ENCODE results near the gene LFNG. TPM values are rescaled to one million over a fixed set of nuclear protein-coding genes. Genes with fewer than 3 reads are reported as not detected.

LFNG gene, protein sequence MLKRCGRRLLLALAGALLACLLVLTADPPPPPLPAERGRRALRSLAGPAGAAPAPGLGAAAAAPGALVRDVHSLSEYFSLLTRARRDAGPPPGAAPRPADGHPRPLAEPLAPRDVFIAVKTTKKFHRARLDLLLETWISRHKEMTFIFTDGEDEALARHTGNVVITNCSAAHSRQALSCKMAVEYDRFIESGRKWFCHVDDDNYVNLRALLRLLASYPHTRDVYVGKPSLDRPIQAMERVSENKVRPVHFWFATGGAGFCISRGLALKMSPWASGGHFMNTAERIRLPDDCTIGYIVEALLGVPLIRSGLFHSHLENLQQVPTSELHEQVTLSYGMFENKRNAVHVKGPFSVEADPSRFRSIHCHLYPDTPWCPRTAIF
- total RNA-seq: 16.0 to 19.0 TPM (median 16.3 TPM) in 3 replicates

DNA sequence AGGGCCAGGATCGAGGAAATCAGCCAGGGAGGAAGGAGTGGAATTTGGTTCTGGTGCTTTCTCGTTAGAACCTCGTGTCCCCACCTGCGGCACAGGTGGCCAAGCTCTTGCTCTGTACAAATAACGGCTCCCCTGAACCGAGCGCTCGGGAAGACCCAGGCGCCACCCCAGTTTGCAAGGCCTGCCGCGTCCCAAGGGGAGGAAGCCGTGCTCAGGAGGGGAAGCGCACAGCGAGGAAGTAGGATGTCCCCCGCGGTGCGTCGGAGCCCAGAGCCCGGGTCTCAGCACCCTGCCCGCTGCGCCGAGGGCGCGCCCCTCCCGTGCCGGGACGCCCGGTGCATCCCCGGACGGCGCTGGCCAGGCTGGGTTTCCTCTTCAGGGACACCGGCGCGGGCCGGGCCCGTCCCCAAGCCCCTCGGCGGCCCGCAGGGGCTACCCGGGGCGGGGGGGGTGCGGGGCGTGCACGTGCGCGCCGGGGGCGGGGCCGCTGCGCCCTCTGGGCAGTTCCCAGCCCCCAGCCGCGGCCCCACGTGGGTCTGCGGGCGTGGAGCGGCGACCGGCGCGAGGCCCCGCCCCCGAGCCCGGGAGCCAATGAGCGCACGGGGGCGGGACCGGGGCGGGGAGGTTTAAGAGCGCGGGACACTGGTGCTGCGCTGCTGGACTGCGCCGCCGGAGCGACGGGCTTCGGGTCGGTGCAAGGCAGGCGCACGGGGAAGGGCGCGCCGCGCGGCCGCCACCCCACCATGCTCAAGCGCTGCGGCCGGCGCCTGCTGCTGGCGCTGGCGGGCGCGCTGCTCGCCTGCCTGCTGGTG, at the start of gene LFNG:
TSS of gene LFNG (plus strand) at position 656 of the 812 bp plus-strand sequence. CDS start at position 744, 88 bp downstream.
- Mint-ChIP-seq H3K9me3 (no peaks in the 10 kb centered on the region), H3K36me3 (no peaks in the 10 kb centered on the region), H3K4me3 (peak within 1 kb of the TSS; percentile 86), H3K27ac (peak within 1 kb of the TSS; percentile 73), H3K27me3 (ENCODE audit: low read depth) (peaks cover 23% of the 10 kb centered on the region), H3K4me1 (peaks cover 57% of the 10 kb centered on the region)
- DNase-seq (ENCODE audit: low spot score in 2 of 2, unreplicated experiment in 2 of 2): peak; percentile 78 to 85
- TF ChIP-seq, protein P1, sequence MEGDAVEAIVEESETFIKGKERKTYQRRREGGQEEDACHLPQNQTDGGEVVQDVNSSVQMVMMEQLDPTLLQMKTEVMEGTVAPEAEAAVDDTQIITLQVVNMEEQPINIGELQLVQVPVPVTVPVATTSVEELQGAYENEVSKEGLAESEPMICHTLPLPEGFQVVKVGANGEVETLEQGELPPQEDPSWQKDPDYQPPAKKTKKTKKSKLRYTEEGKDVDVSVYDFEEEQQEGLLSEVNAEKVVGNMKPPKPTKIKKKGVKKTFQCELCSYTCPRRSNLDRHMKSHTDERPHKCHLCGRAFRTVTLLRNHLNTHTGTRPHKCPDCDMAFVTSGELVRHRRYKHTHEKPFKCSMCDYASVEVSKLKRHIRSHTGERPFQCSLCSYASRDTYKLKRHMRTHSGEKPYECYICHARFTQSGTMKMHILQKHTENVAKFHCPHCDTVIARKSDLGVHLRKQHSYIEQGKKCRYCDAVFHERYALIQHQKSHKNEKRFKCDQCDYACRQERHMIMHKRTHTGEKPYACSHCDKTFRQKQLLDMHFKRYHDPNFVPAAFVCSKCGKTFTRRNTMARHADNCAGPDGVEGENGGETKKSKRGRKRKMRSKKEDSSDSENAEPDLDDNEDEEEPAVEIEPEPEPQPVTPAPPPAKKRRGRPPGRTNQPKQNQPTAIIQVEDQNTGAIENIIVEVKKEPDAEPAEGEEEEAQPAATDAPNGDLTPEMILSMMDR (IDR thresholded peaks at IDR 0.05; ENCODE audit: unreplicated experiment): no peak

DNA sequence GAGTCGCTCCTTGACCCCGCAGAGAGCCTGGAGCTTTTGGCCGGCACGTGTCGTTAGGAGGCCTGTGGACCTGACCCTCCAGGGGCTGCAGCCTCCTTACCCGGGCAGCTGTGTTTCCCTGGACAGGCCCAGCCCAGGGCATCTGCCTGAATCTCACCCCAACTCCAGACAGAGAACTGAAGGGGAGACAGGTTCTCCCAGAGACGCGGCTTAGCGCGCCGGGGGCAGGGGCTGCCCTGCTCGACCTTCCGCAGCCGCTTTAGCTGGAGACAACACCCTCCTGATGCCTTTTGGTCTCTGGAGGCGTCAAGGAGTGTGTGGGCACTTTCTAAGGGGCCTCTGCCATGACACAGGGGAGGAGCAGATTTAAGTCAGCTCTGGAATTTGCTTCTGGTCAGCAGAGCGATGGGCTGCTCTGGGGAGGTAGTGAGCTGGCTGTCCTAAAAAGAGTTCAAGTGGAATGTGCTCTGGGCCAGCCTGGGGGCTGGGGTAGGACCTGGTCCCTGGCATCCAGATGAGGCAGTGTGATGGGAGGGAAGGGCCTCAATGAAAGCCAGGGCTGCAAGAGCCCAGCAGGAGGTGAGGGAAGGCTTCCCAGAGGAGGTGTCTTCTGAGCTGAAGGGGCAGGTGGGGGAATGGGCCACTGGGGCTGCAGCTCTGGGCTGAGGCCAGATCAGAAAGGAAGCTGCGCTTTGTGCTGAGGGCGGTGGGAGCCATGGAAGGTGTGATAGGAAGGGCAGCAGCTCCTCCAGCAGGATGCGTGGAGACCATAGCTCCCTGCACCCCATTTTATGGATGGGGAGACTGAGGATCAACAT, 49.2 kb upstream of the LFNG start:
- TF ChIP-seq, protein P1 (IDR thresholded peaks at IDR 0.05; ENCODE audit: unreplicated experiment): no peak
- Mint-ChIP-seq H3K4me1 (no peaks in the 10 kb centered on the region), H3K36me3 (no peaks in the 10 kb centered on the region), H3K27ac (no peak overlapping the region), H3K4me3 (no peak overlapping the region), H3K9me3 (no peaks in the 10 kb centered on the region), H3K27me3 (ENCODE audit: low read depth) (peaks cover 2% of the 10 kb centered on the region)
- DNase-seq (ENCODE audit: low spot score in 2 of 2, unreplicated experiment in 2 of 2): no peak

DNA sequence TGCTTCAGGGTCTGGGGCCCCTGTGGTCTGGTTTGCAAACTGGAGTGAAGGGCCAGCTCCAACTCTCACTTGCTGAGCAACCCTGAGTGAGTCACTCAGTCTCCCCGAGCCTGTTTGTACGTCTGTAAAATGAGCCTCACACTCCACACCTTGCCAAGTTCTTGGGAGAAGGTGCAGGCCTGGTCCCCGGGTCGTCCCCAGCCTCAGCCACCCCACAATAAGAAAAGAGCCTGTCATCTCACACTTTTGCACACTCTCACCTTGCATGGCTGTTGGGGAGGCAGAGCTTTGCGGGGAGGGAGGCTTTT, 48.6 kb upstream of the LFNG start:
- no peaks in the 10 kb centered on the region for H3K36me3 Mint-ChIP-seq
- no peak overlapping the region for H3K4me3 Mint-ChIP-seq
- no peak for DNase-seq (ENCODE audit: low spot score in 2 of 2, unreplicated experiment in 2 of 2)
- peaks cover 2% of the 10 kb centered on the region for H3K27me3 Mint-ChIP-seq (ENCODE audit: low read depth)
- H3K27ac Mint-ChIP-seq: no peak overlapping the region
- no peaks in the 10 kb centered on the region for H3K9me3 Mint-ChIP-seq
- TF ChIP-seq, protein P1 (IDR thresholded peaks at IDR 0.05; ENCODE audit: unreplicated experiment): no peak
- no peaks in the 10 kb centered on the region for H3K4me1 Mint-ChIP-seq

DNA sequence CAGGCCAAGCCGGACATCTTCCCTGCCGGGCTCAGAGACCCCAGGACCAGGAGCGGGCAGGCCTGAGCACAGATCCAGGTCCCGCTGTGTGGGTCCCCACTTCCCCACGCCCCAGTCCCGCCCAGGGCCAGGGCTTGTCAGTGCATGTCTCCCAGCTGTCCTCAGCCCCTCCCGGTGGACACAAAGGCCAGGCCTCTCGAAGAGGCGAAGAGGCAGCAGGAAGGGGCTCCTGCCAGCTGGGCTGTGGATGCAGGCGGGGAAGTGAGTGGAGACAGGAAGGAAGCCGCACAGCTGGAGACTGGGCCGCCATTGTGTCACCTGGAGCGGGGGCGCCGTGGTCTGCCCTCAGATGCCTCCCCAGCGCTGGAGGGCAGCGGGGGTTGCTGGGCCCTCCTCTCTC, 48.2 kb upstream of the LFNG start:
- no peak overlapping the region for H3K27ac Mint-ChIP-seq
- H3K36me3 Mint-ChIP-seq: no peaks in the 10 kb centered on the region
- H3K4me1 Mint-ChIP-seq: no peaks in the 10 kb centered on the region
- H3K9me3 Mint-ChIP-seq: no peaks in the 10 kb centered on the region
- TF ChIP-seq, protein P1 (IDR thresholded peaks at IDR 0.05; ENCODE audit: unreplicated experiment): no peak
- peaks cover 2% of the 10 kb centered on the region for H3K27me3 Mint-ChIP-seq (ENCODE audit: low read depth)
- DNase-seq (ENCODE audit: low spot score in 2 of 2, unreplicated experiment in 2 of 2): no peak
- H3K4me3 Mint-ChIP-seq: no peak overlapping the region

DNA sequence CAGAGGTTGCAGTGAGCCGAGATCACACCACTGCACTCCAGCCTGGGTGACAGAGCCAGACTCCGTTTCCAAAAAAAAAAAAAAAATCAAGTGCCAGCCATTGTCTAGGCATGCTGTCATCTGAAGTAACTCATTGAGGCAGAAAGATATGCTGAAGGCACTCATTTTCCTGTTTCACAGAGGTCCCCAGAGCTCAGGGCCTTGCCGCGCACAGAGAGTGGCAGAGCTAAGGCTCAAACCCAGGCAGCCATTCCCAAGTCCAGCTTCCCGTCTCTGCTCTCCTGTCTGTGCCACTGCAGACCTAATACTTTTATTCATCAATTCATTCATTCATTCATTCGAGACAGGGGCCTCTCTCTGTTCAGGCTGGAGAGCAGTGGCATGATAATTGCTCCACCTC, 46.8 kb upstream of the LFNG start:
- Mint-ChIP-seq H3K9me3 (no peaks in the 10 kb centered on the region), H3K4me3 (no peak overlapping the region), H3K27me3 (ENCODE audit: low read depth) (peaks cover 2% of the 10 kb centered on the region), H3K4me1 (no peaks in the 10 kb centered on the region), H3K27ac (no peak overlapping the region), H3K36me3 (no peaks in the 10 kb centered on the region)
- TF ChIP-seq, protein P1 (IDR thresholded peaks at IDR 0.05; ENCODE audit: unreplicated experiment): no peak
- DNase-seq (ENCODE audit: low spot score in 2 of 2, unreplicated experiment in 2 of 2): no peak

All from mesothelial cell of epicardium (in vitro differentiated cells).